AG04450 (cell line): Measurements from ENCODE around the gene NDUFS7. TPM values are rescaled to one million over a fixed set of nuclear protein-coding genes. Genes with fewer than 3 reads are reported as not detected.

ENCODE experiments used
- CTCF ChIA-PET: fragments of 300-600, 350-600 bp; formaldehyde crosslinking; extraction: SDS; loops from one replicate; lab custom pipeline; 2022; ENCODE audit warnings: antibody characterized with exemption, inconsistent platforms; lab: Charles Lee
- POLR2A ChIA-PET: fragments of 350-600 bp; formaldehyde crosslinking; extraction: SDS; loops from one replicate; lab custom pipeline; 2021; ENCODE audit warnings: antibody characterized with exemption, inconsistent platforms; lab: Yijun Ruan, JAX
- DNase-seq: peaks from one replicate; pipeline ENCODE4 v3.0.0-alpha.2; 2011; ENCODE audit warnings: low read depth, low spot score
- H3K27ac ChIP-seq: one replicate; pipeline ENCODE4 v1.5.1; 2012; ENCODE audit warnings: low read depth, low read length, control low read depth
- H3K27me3 ChIP-seq: one replicate; pipeline ENCODE4 v1.6.0; 2012; ENCODE audit warnings: low read length; ENCODE audit not compliant: control insufficient read depth, insufficient read depth
- H3K4me3 ChIP-seq: 2 replicates; pipeline ENCODE4 v1.5.1; 2011; ENCODE audit warnings: mild to moderate bottlenecking, low read depth, low read length, control low read depth
- H3K9me3 ChIP-seq: 2 replicates; pipeline ENCODE4 v1.5.1; 2012; ENCODE audit warnings: low read length; ENCODE audit not compliant: control insufficient read depth, insufficient read depth
- polyA plus RNA-seq: library from polyadenylated mRNA; depleted of rRNA; stranded (reverse); fragments of >200 nt; gene quantifications from 2 replicates; pipeline ENCODE4 v1.2.3, GENCODE V29; 2011
- TF ChIP-seq, protein P1 (sequence below): IDR thresholded peaks from 2 replicates; pipeline ENCODE4 v1.5.1; 2011; ENCODE audit warnings: low read depth, low read length, control low read depth, inconsistent platforms

The NDUFS7 gene
- polyA plus RNA-seq, 1 experiment: 26.1 TPM

DNA sequence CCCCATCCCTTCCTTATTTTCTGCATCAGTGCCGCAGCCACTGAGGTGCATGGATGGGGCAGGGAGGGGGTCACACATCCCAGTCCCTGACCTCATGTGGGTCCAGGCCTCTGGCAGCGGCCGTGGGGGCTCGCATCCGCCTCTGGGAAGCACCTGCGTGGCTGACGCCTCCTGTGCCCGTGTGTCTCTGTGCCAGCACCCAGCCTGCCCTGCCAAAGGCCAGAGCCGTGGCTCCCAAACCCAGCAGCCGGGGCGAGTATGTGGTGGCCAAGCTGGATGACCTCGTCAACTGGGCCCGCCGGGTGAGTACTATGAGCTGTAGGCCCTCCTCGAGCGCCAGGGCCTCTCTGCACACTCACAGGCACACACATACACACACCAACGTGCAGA lies 4.9 kb downstream of the NDUFS7 start:
- ChIA-PET CTCF (no interaction called here), POLR2A (no interaction called here)
- TF ChIP-seq, protein P1, sequence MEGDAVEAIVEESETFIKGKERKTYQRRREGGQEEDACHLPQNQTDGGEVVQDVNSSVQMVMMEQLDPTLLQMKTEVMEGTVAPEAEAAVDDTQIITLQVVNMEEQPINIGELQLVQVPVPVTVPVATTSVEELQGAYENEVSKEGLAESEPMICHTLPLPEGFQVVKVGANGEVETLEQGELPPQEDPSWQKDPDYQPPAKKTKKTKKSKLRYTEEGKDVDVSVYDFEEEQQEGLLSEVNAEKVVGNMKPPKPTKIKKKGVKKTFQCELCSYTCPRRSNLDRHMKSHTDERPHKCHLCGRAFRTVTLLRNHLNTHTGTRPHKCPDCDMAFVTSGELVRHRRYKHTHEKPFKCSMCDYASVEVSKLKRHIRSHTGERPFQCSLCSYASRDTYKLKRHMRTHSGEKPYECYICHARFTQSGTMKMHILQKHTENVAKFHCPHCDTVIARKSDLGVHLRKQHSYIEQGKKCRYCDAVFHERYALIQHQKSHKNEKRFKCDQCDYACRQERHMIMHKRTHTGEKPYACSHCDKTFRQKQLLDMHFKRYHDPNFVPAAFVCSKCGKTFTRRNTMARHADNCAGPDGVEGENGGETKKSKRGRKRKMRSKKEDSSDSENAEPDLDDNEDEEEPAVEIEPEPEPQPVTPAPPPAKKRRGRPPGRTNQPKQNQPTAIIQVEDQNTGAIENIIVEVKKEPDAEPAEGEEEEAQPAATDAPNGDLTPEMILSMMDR: no peak
- Histone ChIP-seq H3K27me3 (no peaks in the 10 kb centered on the region), H3K27ac (no peak overlapping the region), H3K4me3 (no peak overlapping the region), H3K9me3 (peaks cover 5% of the 10 kb centered on the region; the same call in 1 of the 2 replicates)
- no peak for DNase-seq

DNA sequence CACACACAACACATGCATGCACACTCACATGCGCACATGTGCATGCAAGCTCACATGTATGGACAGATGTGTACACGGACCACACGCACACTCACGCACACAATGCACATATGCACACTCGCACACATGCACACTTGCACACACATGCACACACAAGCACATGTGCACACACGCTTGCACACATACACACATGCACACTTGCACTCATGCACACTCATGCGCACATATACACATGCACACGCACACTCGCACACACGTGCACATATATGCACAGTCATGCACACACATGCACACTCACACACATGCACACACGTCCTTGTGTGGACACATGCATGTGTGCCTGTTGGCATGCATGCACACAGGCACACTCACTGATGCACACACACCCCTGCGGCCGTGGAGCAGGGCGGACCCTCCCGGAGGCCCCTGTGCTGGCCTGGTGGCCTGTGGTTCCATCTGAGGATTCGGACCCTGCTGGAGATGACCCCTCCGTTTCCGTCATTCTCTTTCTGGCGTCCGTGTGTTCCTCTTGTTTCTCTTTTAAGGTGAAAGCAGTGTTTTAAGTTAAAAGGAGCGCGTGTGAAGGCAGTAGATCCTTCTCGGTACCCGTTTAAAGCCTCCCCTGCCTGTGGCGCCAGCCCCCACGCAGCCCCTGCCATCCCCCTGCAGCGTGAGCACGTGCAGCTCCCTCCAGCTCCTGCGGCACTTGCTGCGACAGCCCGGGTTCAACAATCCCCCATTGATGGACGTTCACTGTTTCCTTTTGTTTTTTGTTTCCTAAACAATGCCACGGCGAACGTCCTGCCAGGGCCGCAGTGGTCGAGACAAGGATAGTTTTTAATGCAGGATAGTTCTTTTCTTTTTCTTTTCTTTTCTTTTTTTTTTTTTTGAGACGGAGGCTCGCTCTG lies 5.6 kb downstream of the NDUFS7 start:
- Histone ChIP-seq H3K4me3 (no peak overlapping the region), H3K27ac (no peak overlapping the region), H3K9me3 (peaks cover 5% of the 10 kb centered on the region; the same call in 1 of the 2 replicates), H3K27me3 (no peaks in the 10 kb centered on the region)
- POLR2A ChIA-PET: no interaction called here
- no peak for DNase-seq
- TF ChIP-seq, protein P1: no peak
- CTCF ChIA-PET: no interaction called here

DNA sequence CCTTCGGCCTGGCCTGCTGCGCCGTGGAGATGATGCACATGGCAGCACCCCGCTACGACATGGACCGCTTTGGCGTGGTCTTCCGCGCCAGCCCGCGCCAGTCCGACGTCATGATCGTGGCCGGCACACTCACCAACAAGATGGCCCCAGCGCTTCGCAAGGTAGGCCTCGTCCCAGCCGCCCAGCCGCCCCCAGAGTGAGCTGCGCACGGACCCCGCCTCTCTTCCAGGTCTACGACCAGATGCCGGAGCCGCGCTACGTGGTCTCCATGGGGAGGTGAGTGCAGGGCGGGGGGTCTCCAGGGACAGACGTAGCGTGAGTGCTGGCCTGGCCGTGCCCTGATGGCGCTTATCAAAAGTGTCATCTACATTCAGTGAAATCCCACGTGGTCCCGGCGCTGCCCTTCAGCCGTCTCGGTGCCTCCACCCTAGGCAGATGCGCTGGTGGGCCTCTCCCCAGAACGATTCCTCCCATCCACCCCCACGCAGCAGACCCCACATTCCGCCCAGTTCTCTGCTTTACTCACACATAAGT lies 7.2 kb downstream of the NDUFS7 start:
- ChIA-PET CTCF (no interaction called here), POLR2A (no interaction called here)
- DNase-seq: no peak
- Histone ChIP-seq H3K27me3 (no peaks in the 10 kb centered on the region), H3K9me3 (peaks cover 5% of the 10 kb centered on the region; the same call in 1 of the 2 replicates), H3K27ac (no peak overlapping the region), H3K4me3 (no peak overlapping the region)
- TF ChIP-seq, protein P1: no peak

DNA sequence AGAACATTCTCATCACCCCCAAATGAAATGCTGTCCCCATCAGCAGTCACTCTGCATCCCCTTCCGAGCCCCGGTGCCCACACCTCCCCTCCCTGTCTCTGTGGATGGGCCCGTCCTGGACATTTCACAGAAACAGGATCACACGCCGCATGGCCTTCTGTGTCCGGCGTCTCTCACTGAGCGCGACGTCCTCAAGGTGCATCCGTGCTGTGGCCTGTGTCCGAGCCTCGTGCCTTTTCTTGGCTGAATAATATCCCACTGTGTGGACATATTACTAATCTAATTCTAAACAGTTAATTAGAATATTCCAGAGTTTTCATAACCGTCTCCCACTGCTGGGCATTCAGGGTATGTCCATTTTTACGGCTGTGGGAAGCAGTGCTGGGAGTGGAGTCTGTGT lies 8.7 kb downstream of the NDUFS7 start:
- Histone ChIP-seq H3K27me3 (no peaks in the 10 kb centered on the region), H3K9me3 (peaks cover 5% of the 10 kb centered on the region; the same call in 1 of the 2 replicates), H3K27ac (no peak overlapping the region), H3K4me3 (no peak overlapping the region)
- TF ChIP-seq, protein P1: no peak
- no peak for DNase-seq
- ChIA-PET POLR2A (no interaction called here), CTCF (no interaction called here)

DNA sequence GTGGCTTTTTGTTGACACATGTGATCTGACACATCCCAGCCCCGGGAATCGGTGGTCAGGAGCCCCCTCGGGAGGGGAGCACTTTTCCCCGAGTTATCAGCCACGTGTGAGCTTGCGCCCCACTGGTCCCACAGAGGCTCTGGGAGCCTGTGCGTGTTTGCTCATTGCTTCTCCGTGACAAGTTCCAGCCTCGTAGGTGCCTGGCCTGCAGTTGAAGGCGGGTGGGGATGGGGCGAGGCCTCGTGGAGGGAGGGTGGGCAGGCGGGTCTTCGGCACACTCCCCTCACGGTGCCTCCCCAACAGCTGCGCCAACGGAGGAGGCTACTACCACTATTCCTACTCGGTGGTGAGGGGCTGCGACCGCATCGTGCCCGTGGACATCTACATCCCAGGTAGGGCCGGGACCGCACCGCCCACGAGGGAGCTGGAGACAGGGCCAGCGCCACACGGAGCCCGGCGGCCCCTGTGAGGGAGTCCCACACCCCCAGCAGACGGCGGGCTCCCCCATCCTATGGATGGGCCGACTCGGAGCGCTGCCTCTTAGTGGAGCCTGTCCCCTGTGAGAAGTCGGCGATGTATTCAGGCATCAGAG lies 9.3 kb downstream of the NDUFS7 start:
- peaks cover 5% of the 10 kb centered on the region; the same call in 1 of the 2 replicates for H3K9me3 ChIP-seq
- no peak overlapping the region for H3K27ac ChIP-seq
- CTCF ChIA-PET: no interaction called here
- TF ChIP-seq, protein P1: no peak
- POLR2A ChIA-PET: no interaction called here
- DNase-seq: no peak
- H3K4me3 ChIP-seq: no peak overlapping the region
- no peaks in the 10 kb centered on the region for H3K27me3 ChIP-seq
